Measurements from ENCODE around the gene HDHD3. TPM values are rescaled to one million over a fixed set of nuclear protein-coding genes. Genes with fewer than 3 reads are reported as not detected.

Gene HDHD3
- total RNA-seq, 2 donors from 2014 or later, result 8.7 to 18.8 TPM

DNA sequence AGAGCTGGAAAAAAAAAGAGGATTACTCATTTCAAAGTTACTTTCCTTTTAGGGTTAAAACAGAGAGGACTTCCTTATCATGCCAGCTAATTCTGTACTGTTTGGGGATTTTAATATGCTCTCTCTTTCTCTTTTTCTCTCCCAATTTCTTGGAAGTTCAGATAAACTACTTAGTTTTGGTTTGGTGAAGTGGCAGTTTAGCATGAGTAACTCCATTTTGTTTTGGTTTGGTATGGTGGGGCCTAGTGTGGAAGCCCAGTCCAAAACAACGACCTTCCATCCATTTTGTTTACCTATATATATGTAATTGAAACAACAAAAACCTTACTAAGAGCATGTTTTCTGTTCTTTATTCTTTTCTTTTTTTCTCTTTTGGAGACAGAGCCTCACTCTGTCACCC lies 31.1 kb downstream of the HDHD3 start:
- ATAC-seq, result no peak
- intact Hi-C loops (cut with DNase I), result no loop called here
- DNase-seq, result no peak

DNA sequence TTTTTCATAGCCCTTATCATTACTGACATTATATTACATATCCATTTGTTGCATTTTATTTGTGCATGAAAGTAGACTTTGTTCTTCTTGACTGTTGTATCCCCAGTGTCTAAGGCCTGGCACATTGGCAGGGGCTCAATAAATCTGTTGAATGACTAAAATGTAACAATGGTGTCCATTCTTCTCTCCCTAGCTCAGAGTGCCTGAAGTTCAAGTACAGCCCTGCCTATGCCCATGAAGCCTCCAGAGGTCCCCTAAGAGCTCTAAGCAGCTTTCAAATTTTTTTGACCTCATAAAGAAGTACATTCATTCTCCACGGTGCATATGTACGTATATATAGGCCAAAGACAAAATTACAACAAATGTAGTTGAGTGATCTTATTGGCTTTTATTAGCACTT lies 31.6 kb downstream of the HDHD3 start:
- ATAC-seq, result no peak
- intact Hi-C loops (cut with DNase I), result no loop called here

DNA sequence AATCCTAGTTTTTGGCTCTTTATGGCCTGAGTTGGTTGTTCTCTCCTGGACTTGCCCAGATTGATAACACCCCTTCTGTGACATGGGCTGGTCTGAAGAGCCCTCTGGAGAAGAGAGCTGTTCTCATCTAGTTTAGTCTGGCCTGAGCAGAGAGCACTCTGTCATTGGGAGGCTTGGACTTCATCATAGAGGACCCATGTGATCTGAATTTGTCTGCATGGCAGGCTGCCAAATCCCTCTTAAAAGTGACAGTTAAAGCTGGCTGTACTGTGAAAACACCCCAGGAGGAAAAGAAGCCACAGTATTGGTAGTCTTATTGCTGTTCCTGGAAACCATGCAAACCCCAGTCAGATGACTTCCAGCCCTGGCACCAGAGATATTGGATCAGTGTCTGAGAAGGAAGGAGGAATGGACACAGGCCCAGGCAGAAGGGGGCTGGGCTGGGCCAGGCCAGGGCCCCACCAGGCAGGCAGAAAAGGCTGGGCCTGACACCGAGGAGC lies 33.0 kb downstream of the HDHD3 start:
- DNase-seq (peak; percentile 87), ATAC-seq (peak; percentile 79 to 85)
- intact Hi-C loops (cut with DNase I), result no loop called here

More for the DNA sequence above, 31.6 kb downstream of the HDHD3 start:
- DNase-seq, result no peak

DNA sequence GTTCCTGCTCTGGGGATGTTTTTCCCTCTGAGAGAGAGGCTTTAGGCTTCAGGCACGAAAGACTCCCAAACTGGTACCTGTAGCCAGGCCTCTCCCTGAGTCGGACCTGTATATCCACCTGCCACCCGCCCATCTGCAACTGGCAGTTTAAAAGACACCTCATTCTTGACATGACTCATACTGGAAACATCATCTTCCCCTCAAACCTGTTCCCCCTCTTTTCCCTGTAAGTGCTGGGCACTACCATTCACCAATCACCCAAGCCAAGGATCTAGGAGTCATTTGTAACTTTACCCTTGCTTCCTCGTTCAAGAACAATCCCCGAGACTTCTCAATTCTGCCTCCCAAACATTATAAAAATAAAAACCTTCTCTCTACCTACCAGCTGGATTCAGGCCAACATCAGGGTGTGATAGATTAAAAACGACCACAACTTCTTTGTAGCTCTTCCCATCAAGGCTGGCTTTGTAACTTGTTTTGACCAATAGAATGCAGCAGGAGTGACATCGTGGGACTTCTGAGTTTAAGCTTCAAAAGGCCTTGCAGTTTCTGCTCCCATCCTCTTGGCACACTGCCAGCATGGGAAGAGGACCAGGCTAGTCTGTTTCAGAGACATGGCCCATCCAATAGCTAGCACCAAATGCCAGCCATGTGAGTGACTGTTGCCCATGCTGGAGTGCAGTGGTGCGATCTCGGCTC lies 34.9 kb downstream of the HDHD3 start:
- no peak for ATAC-seq
- intact Hi-C loops (cut with DNase I), result no loop called here
- no peak for DNase-seq

DNA sequence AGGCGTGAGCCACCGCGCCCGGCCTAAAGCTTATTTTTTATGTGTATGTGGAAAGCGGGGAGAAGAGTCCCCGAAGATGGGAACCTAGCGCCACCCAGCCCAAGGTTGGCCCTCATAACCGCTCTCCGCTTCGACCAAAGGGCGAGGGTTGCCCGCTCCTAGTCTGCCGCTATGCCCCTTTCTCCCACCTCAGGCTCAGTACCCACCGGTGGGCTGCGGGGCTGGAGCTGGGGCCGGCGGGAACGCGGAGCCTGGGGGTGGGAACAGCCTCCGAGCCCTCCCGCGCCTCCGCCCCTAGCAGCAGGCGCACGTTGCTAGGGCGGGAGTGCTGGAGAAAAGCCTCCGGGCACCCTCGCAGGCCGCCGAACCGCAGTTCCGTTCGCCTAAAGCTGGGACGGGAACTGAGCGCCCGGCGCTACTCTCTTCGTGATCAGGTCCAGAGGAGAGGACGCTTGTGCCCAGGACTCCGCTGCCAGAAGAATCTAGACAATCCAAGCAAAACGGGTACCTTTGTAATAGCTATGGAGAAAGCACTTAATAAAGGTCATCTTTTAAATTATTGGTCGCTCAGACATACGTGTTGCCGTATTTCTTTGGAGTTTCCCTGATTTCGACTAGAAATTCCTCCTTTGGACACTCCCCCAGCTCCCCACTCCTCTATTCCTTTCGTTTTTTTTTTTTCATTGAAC lies 36.6 kb downstream of the HDHD3 start, which contains the start of gene WDR31:
TSS of gene WDR31 (minus strand) at position 265 of the 689 bp plus-strand sequence. CDS start 8,253 bp downstream, outside the sequence.
- intact Hi-C loops (cut with DNase I), result no loop called here
- ATAC-seq, result peak; percentile 90 to 96
- DNase-seq, result peak; percentile 89

DNA sequence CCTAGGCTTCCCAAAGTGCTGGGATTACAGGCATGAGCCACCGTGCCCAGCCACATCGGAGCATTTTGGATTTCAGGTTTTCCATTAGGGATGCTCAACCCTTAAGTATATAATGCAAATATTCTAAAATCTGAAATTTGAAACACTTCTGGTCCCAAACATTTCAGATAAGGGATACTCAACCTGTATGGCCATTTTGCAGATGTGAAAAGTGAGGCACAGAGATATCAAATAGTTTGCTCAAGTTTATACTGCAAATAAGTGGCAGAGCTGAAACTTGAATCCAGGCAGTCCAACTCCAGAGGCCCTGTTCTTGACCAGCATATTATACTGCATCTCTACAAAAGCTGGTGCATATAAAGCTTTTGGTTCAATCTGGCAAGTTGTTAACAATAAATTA lies 39.1 kb downstream of the HDHD3 start:
- intact Hi-C loops (cut with DNase I), result no loop called here
- no peak for ATAC-seq
- no peak for DNase-seq

DNA sequence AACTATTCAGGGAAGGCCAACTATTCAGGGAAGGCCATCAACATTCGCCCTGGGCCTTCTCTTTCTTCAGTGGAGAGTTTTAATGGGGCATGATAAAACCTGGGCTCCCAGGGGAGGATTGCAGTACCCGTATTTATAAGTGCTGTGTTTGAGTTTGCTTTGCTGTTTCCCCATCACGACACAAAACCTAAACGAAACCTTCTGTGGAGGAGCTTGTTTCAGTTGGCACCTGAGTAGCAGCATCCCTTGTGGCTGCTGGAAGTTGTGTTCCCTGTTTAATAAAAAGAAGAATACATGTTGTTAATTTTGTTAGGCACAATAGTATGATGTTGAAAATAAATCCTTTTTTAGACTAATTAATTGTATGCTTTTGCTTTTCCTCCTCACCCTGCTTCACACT lies 45.0 kb downstream of the HDHD3 start:
- no peak for DNase-seq
- intact Hi-C loops (cut with DNase I), result no loop called here
- no peak for ATAC-seq

DNA sequence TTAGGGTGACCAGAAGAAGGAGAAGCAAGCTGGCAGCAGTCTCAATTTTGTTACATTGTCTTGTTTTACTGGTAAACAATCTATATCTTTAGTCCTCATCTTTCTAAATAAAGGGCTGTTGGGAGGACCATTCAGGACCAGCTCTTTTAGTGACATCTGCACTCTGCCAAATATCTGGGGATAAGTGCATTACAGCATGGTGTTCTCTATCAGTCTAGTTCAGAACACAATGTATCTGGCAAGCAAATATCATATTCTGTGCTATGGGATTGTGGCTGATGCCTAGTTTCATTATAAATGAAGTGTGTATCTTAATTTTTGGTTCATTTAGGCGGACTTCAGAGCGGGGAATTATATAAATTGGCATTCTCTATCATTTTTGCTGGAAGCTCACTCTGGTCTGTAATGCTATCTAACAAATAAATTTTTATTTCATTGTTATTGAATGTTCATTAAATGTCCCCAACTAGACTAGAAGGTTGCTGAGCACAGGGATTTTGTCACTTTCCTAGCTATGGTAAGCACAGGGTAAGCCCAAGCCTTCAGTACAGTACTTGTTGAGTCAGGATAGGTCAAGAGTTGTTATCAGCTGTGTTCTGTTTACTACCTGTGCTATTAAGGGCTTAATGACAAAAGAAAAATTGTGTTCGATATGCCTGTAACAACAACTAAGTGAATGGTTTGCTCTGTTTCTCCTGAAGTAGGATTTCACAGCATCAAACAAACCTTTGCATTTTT lies 48.6 kb downstream of the HDHD3 start:
- DNase-seq, result no peak
- intact Hi-C loops (cut with DNase I), result no loop called here
- peak; percentile 51 to 55 for ATAC-seq

DNA sequence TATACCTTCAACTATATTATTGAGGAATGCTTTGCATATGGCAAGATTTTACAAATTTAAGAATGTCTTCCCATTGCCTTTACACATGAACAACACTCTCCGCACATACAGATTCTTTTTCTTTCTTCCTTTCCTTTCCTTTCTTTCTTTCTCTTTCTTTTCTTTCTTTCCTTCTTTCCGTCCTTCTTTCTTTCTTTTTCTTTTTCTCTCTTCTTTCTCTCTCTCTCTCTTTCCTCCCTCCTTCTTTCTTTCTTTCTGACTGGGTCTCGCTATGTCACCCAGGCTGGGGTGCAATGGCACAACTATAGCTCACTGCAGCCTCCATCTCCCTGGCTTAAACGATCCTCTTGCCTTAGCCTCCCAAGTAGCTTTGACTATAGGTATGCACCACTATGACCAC lies 50.6 kb downstream of the HDHD3 start:
- DNase-seq (no peak), ATAC-seq (no peak)
- intact Hi-C loops (cut with DNase I), result no loop called here

Other genes starting within 250 kb of the HDHD3 start
- gene SLC31A2, start 226.0 kb downstream of the HDHD3 start, total RNA-seq, result 10 to 100 TPM in 1 of 2 donors, 1 to 10 TPM in 1; 7.1 to 12.3 TPM
- 10 to 100 TPM; 19.5 to 20.4 TPM for gene FKBP15, start 155.7 kb downstream of the HDHD3 start, total RNA-seq
- gene SLC31A1, start 155.4 kb downstream of the HDHD3 start, total RNA-seq, result 10 to 100 TPM; 13.8 to 23.4 TPM
- 10 to 100 TPM; 33.3 to 33.8 TPM for gene CDC26, start 101.4 kb downstream of the HDHD3 start, total RNA-seq
- 10 to 100 TPM in 1 of 2 donors, 1 to 10 TPM in 1; 9.9 to 14.3 TPM for gene PRPF4, start 101.3 kb downstream of the HDHD3 start, total RNA-seq
- gene RNF183, start 73.6 kb downstream of the HDHD3 start, total RNA-seq, result not detected
- gene WDR31, start 36.7 kb downstream of the HDHD3 start, total RNA-seq, result 1 to 10 TPM; 4.9 to 5.7 TPM
- 1 to 10 TPM in 1 of 2 donors, under 1 TPM in 1; 0.27 to 1.6 TPM for gene BSPRY, start 27.4 kb downstream of the HDHD3 start, total RNA-seq
- gene ALAD, start 24.3 kb upstream of the HDHD3 start, total RNA-seq, result 10 to 100 TPM; 32.8 to 39.1 TPM
- gene POLE3, start 33.7 kb upstream of the HDHD3 start, total RNA-seq, result 10 to 100 TPM; 21.9 to 22.9 TPM
- under 1 TPM; 0.21 to 0.29 TPM for gene C9orf43, start 33.8 kb upstream of the HDHD3 start, total RNA-seq
- gene RGS3, start 86.7 kb upstream of the HDHD3 start, total RNA-seq, result 100 to 1,000 TPM; 124 to 131 TPM

All from left cardiac atrium (tissue), 4 donors.